SK-N-SH (cell line): ENCODE data around the gene ASXL2. TPM values are rescaled to one million over a fixed set of nuclear protein-coding genes. Genes with fewer than 3 reads are reported as not detected.

Experiments used
- CTCF ChIA-PET: fragments of 300-600, 350-600 bp; formaldehyde crosslinking; extraction: SDS; loops from one replicate; lab custom pipeline; 2021; lab: Yijun Ruan, JAX
- POLR2A ChIA-PET: fragments of 350-600 bp; sonication (Branson Sonifier 250); formaldehyde crosslinking; extraction: SDS; loops from one replicate; lab custom pipeline; 2020; ENCODE audit warnings: antibody characterized with exemption, inconsistent platforms; lab: Yijun Ruan, JAX
- DNase-seq: peaks from one replicate; pipeline ENCODE4 v3.0.0; 2012
- H2AFZ ChIP-seq: fragments of 200-600 bp; sonication (generic); 2 replicates; pipeline ENCODE4 v1.8.1; 2016; ENCODE audit warnings: antibody characterized with exemption, mild to moderate bottlenecking, low read depth
- H3F3A ChIP-seq: fragments of 200-600 bp; sonication (generic); replicated peaks from 2 replicates; pipeline ENCODE3; 2016; ENCODE audit warnings: antibody characterized with exemption, mild to moderate bottlenecking; ENCODE audit not compliant: insufficient read depth
- H3K27ac ChIP-seq, 2 experiments: fragments of 200-500 bp in 1 of 2; fragments of 200-600 bp in 1 of 2; sonication (Bioruptor generic) in 1 of 2; sonication (generic), shearing (Covaris generic) in 1 of 2; 2 replicates each; pipeline versions ENCODE4 v1.5.1 to v1.6.1; 2014 to 2016; ENCODE audit warnings: low read depth in 2 of 2, inconsistent platforms in 1 of 2, low read length in 1 of 2, mild to moderate bottlenecking in 1 of 2, mixed read lengths in 1 of 2
- H3K27me3 ChIP-seq: fragments of 200-600 bp; sonication (generic), shearing (Covaris generic); 2 replicates; pipeline ENCODE4 v1.6.1; 2016; ENCODE audit warnings: mixed run types; ENCODE audit not compliant: insufficient read depth
- H3K36me3 ChIP-seq, 2 experiments: fragments of 200-500 bp in 1 of 2; fragments of 200-600 bp in 1 of 2; sonication (Bioruptor generic) in 1 of 2; sonication (generic) in 1 of 2; replicated peaks in 1 of 2; 2 replicates each; pipeline versions ENCODE3 to v1.5.1; 2014 to 2016; ENCODE audit warnings: low read length in 1 of 2, mild to moderate bottlenecking in 1 of 2; ENCODE audit not compliant: insufficient read depth in 2 of 2, control insufficient read depth in 1 of 2
- H3K4me1 ChIP-seq, 2 experiments: fragments of 200-500 bp in 1 of 2; fragments of 200-600 bp in 1 of 2; sonication (Bioruptor generic) in 1 of 2; sonication (generic), shearing (Covaris generic) in 1 of 2; 2 replicates each; pipeline versions ENCODE4 v1.5.1 to v1.6.1; 2014 to 2016; ENCODE audit warnings: low read depth in 1 of 2, low read length in 1 of 2, mixed run types in 1 of 2; ENCODE audit not compliant: insufficient read depth in 2 of 2, control insufficient read depth in 1 of 2
- H3K4me2 ChIP-seq: fragments of 200-600 bp; sonication (generic), shearing (Covaris generic); 2 replicates; pipeline ENCODE4 v1.6.1; 2017; ENCODE audit warnings: mixed run types
- H3K4me3 ChIP-seq, 2 experiments: fragments of 200-500 bp in 1 of 2; fragments of 200-600 bp in 1 of 2; sonication (Bioruptor generic) in 1 of 2; sonication (generic), shearing (Covaris generic) in 1 of 2; 2 replicates each; pipeline versions ENCODE4 v1.5.1 to v1.8.1; 2014 to 2016; ENCODE audit warnings: low read depth in 2 of 2, inconsistent platforms in 1 of 2, low read length in 1 of 2, mild to moderate bottlenecking in 1 of 2, mixed read lengths in 1 of 2, moderate library complexity in 1 of 2
- H3K79me2 ChIP-seq: fragments of 200-600 bp; sonication (generic); 2 replicates; pipeline ENCODE4 v1.8.1; 2017; ENCODE audit warnings: mild to moderate bottlenecking; ENCODE audit not compliant: insufficient read depth
- H3K9ac ChIP-seq: fragments of 200-600 bp; sonication (generic); 2 replicates; pipeline ENCODE4 v1.6.1; 2017; ENCODE audit warnings: mixed run types
- H3K9me2 ChIP-seq: fragments of 200-600 bp; sonication (generic); 2 replicates; pipeline ENCODE4 v1.6.1; 2017; ENCODE audit warnings: mixed run types
- H3K9me3 ChIP-seq: fragments of 200-600 bp; sonication (generic); 2 replicates; pipeline ENCODE4 v1.6.1; 2017; ENCODE audit warnings: mixed run types, mild to moderate bottlenecking, moderate library complexity
- H4K20me1 ChIP-seq: fragments of 200-600 bp; sonication (generic); 2 replicates; pipeline ENCODE4 v1.6.1; 2017; ENCODE audit warnings: mild to moderate bottlenecking, mixed run types; ENCODE audit not compliant: insufficient read depth
- CHD2 ChIP-seq: fragments of 150-350 bp; IDR thresholded peaks from 2 replicates; pipeline ENCODE4 v1.6.1; 2018; ENCODE audit warnings: low read length; ENCODE audit not compliant: partially characterized antibody
- CTCF ChIP-seq: fragments of 200-600 bp; sonication (generic); IDR thresholded peaks from 2 replicates; pipeline ENCODE4 v1.6.1; 2017; ENCODE audit warnings: antibody characterized with exemption, mild to moderate bottlenecking, moderate library complexity
- EP300 ChIP-seq, 2 experiments: IDR thresholded peaks; 2 replicates each; pipeline versions ENCODE4 v1.4.0 to v1.6.1; 2012; ENCODE audit warnings: borderline replicate concordance in 1 of 2, low read depth in 1 of 2, low read length in 1 of 2
- FOSL2 ChIP-seq: IDR thresholded peaks from 2 replicates; pipeline ENCODE4 v1.4.0; 2012; ENCODE audit warnings: low read depth, mild to moderate bottlenecking, moderate library complexity, borderline replicate concordance
- FOXJ3 ChIP-seq: sonication (generic); formaldehyde crosslinking; IDR thresholded peaks from 2 replicates; pipeline ENCODE4 v1.5.1; 2020; ENCODE audit warnings: mild to moderate bottlenecking, missing genetic modification reagents
- GATA2 ChIP-seq: sonication (generic); formaldehyde crosslinking; IDR thresholded peaks from 2 replicates; pipeline ENCODE4 v1.5.0; 2020; ENCODE audit warnings: mild to moderate bottlenecking, missing genetic modification reagents
- JUND ChIP-seq: IDR thresholded peaks from 2 replicates; pipeline ENCODE4 v1.4.0; 2012
- NFIC ChIP-seq: IDR thresholded peaks from 2 replicates; pipeline ENCODE4 v1.4.0; 2012; ENCODE audit warnings: borderline replicate concordance
- NRF1 ChIP-seq: IDR thresholded peaks from 2 replicates; pipeline ENCODE4 v1.6.1; 2012; ENCODE audit warnings: low read depth, mild to moderate bottlenecking, low read length
- POLR2AphosphoS5 ChIP-seq: IDR thresholded peaks from 2 replicates; pipeline ENCODE4 v1.6.1; 2012; ENCODE audit warnings: low read depth, low read length
- REST ChIP-seq: IDR thresholded peaks from 2 replicates; pipeline ENCODE4 v1.6.1; 2012; ENCODE audit warnings: mild to moderate bottlenecking, low read depth, low read length, moderate library complexity
- RFX5 ChIP-seq: IDR thresholded peaks from 2 replicates; pipeline ENCODE4 v1.6.1; 2012; ENCODE audit warnings: mild to moderate bottlenecking, improper control_type of control experiment, low read length
- RXRA ChIP-seq: IDR thresholded peaks from 2 replicates; pipeline ENCODE4 v1.4.0; 2012; ENCODE audit warnings: low read depth, mild to moderate bottlenecking, borderline replicate concordance
- SIN3A ChIP-seq: IDR thresholded peaks from 2 replicates; pipeline ENCODE4 v1.6.1; 2012; ENCODE audit warnings: low read depth, mild to moderate bottlenecking, low read length, moderate library complexity, borderline replicate concordance
- SMC3 ChIP-seq: IDR thresholded peaks from 2 replicates; pipeline ENCODE4 v1.6.1; 2012; ENCODE audit warnings: low read depth, low read length, improper control_type of control experiment
- TAF1 ChIP-seq: IDR thresholded peaks from 2 replicates; pipeline ENCODE4 v1.6.1; 2012; ENCODE audit warnings: low read depth, mild to moderate bottlenecking, low read length, moderate library complexity, borderline replicate concordance
- TEAD4 ChIP-seq: IDR thresholded peaks from 2 replicates; pipeline ENCODE4 v1.4.0; 2012; ENCODE audit warnings: mild to moderate bottlenecking, borderline replicate concordance; ENCODE audit not compliant: insufficient read depth
- USF1 ChIP-seq: IDR thresholded peaks from 2 replicates; pipeline ENCODE4 v1.4.0; 2012; ENCODE audit warnings: low read depth, borderline replicate concordance
- YY1 ChIP-seq: IDR thresholded peaks from 2 replicates; pipeline ENCODE4 v1.4.0; 2012; ENCODE audit warnings: low read depth, mild to moderate bottlenecking
- ZBTB33 ChIP-seq: IDR thresholded peaks from 2 replicates; pipeline ENCODE4 v1.4.0; 2012; ENCODE audit warnings: low read depth, borderline replicate concordance
- WGBS: methylation state at CpG from one replicate; pipeline ENCODE4 v1.1.6; 2017; ENCODE audit warnings: low lambda C conversion rate; 5-methylcytosine and 5-hydroxymethylcytosine counted together
- polyA plus RNA-seq, 3 experiments: library from polyadenylated mRNA; depleted of rRNA; stranded (reverse); fragments of >200 nt; gene quantifications; 2 replicates each; pipeline ENCODE4 v1.2.3, GENCODE V29; 2012

The ASXL2 gene
- polyA plus RNA-seq, 1 of the 3 experiments (the other 2 are of a cell fraction), result 4.8 TPM

GRCh38 chr2:25799301-25799700 lies 79.0 kb downstream of the ASXL2 start:
- CTCF ChIA-PET, result interaction anchor here (1.0 to 1.8 kb wide), 5 partner anchors 9 to 52 kb away, joined by 3 to 4 read pairs (median 4); no protein-coding TSS in a partner anchor
- POLR2A ChIA-PET, result no interaction called here
- WGBS, result 100% methylated on average over 1 of the region's 1 CpG

More at GRCh38 chr2:25799301-25799700, 79.0 kb downstream of the ASXL2 start:
- Histone ChIP-seq H3F3A (no peaks in the 10 kb centered on the region), H3K79me2 (peaks cover 13% of the 10 kb centered on the region; the same call in 1 of the 2 replicates), H3K36me3 (peaks cover 35 to 37% of the 10 kb centered on the region in 2 experiments), H3K27ac (no peak overlapping the region), H3K9ac (no peak overlapping the region), H4K20me1 (no peaks in the 10 kb centered on the region; the same call in 1 of the 2 replicates), H3K9me2 (no peaks in the 10 kb centered on the region), H3K4me2 (no peak overlapping the region), H3K9me3 (no peaks in the 10 kb centered on the region), H3K4me1 (peaks cover 4 to 5% of the 10 kb centered on the region in 2 experiments; a peak in 2 of 4 replicates), H2AFZ (no peak overlapping the region), H3K27me3 (no peaks in the 10 kb centered on the region), H3K4me3 (no peak overlapping the region)
- no peak for TF ChIP-seq YY1
- TF ChIP-seq ZBTB33, result no peak
- no peak for TF ChIP-seq EP300 (IDR thresholded peaks at IDR 0.05; ENCODE audit: borderline replicate concordance in 1 of 2, low read depth in 1 of 2, low read length in 1 of 2)
- TF ChIP-seq RXRA, result no peak
- TF ChIP-seq REST, result no peak
- no peak for TF ChIP-seq RFX5
- TF ChIP-seq SIN3A, result no peak
- no peak for TF ChIP-seq NRF1
- TF ChIP-seq GATA2, result no peak
- TF ChIP-seq JUND, result no peak
- TF ChIP-seq POLR2AphosphoS5, result no peak
- no peak for TF ChIP-seq FOSL2
- TF ChIP-seq TEAD4, result no peak
- no peak for TF ChIP-seq CHD2
- TF ChIP-seq SMC3, result no peak
- no peak for TF ChIP-seq USF1
- no peak for TF ChIP-seq FOXJ3 (CRISPR knock-in tag)
- no peak for TF ChIP-seq NFIC
- TF ChIP-seq TAF1, result no peak
- TF ChIP-seq CTCF, result no peak
- no peak for DNase-seq
